Panc1 (cell line): ENCODE results near the gene MYBPC3. TPM values are rescaled to one million over a fixed set of nuclear protein-coding genes. Genes with fewer than 3 reads are reported as not detected.

ENCODE experiments used
- ATAC-seq: fragments of 200-7000 bp; cut with Tn5 transposase; 2 replicates; pipeline ENCODE4 v1.9.1; 2020; ENCODE audit warnings: mild to moderate bottlenecking, moderate library complexity
- BruUV-seq: library from RNA; stranded (reverse); fragments of 400-500 nt; replicated peaks from 2 replicates; lab custom pipeline; 2021; lab: Mats Ljungman, UMichigan
- CTCF ChIA-PET: fragments of 300-600 bp; sonication (Branson Sonifier 250); formaldehyde crosslinking; loops from one replicate; lab custom pipeline; 2022; ENCODE audit warnings: antibody characterized with exemption; lab: Charles Lee
- POLR2A ChIA-PET: fragments of 300-600 bp; sonication (Branson Sonifier 250); formaldehyde crosslinking; loops from one replicate; lab custom pipeline; 2022; ENCODE audit warnings: antibody characterized with exemption; lab: Charles Lee
- DNase-seq: peaks from one replicate; pipeline ENCODE4 v3.0.0-alpha.2; 2010; ENCODE audit warnings: low read depth, low spot score
- H3K27ac ChIP-seq: 2 replicates; pipeline ENCODE4 v1.5.1; 2011; ENCODE audit warnings: mild to moderate bottlenecking, low read length, inconsistent platforms
- H3K27me3 ChIP-seq: fragments of 200-500 bp; sonication (Bioruptor generic); 2 replicates; pipeline ENCODE4 v1.6.0; 2014; ENCODE audit warnings: low read length, inconsistent platforms; ENCODE audit not compliant: control insufficient read depth, insufficient read depth
- H3K36me3 ChIP-seq: fragments of 200-500 bp; sonication (Bioruptor generic); 2 replicates; pipeline ENCODE4 v1.5.1; 2014; ENCODE audit warnings: inconsistent platforms, mild to moderate bottlenecking, low read length, moderate library complexity; ENCODE audit not compliant: control insufficient read depth, insufficient read depth
- H3K4me1 ChIP-seq: 2 replicates; pipeline ENCODE4 v1.5.1; 2011; ENCODE audit warnings: inconsistent platforms, mild to moderate bottlenecking, low read length, moderate library complexity; ENCODE audit not compliant: control insufficient read depth, insufficient read depth
- H3K4me3 ChIP-seq, 2 experiments: 2 replicates each; pipeline ENCODE4 v1.5.1; 2011 to 2012; ENCODE audit warnings: low read depth in 2 of 2, low read length in 2 of 2, mild to moderate bottlenecking in 2 of 2, inconsistent platforms in 1 of 2, moderate library complexity in 1 of 2
- H3K9me3 ChIP-seq: fragments of 200-500 bp; sonication (Bioruptor generic); 2 replicates; pipeline ENCODE4 v1.5.1; 2014; ENCODE audit warnings: low read depth, mild to moderate bottlenecking, inconsistent platforms, low read length, moderate library complexity; ENCODE audit not compliant: control insufficient read depth, insufficient read depth
- CTCF ChIP-seq: fragments of 450-650 bp; IDR thresholded peaks from 2 replicates; pipeline ENCODE4 v1.5.1; 2017; ENCODE audit warnings: mild to moderate bottlenecking
- POLR2AphosphoS5 ChIP-seq: IDR thresholded peaks from 2 replicates; pipeline ENCODE4 v1.6.1; 2012; ENCODE audit warnings: mild to moderate bottlenecking, low read depth, low read length, moderate library complexity
- REST ChIP-seq, 2 experiments: IDR thresholded peaks; 2 replicates each; pipeline ENCODE4 v1.6.1; 2011 to 2012; ENCODE audit warnings: low read depth in 2 of 2, control low read depth in 1 of 2, low read length in 1 of 2, mild to moderate bottlenecking in 1 of 2, moderate library complexity in 1 of 2; ENCODE audit not compliant: insufficient read depth in 1 of 2
- SIN3A ChIP-seq: IDR thresholded peaks from 2 replicates; pipeline ENCODE4 v1.6.1; 2012; ENCODE audit warnings: low read depth, mild to moderate bottlenecking, low read length, moderate library complexity, borderline replicate concordance; ENCODE audit not compliant: insufficient read depth
- TCF7L2 ChIP-seq: IDR thresholded peaks from 2 replicates; pipeline ENCODE4 v1.6.1; 2011; ENCODE audit warnings: mild to moderate bottlenecking, low read depth, low read length, inconsistent platforms
- in situ Hi-C: cut with HindIII; loops from 2 replicates; pipeline ENCODE4 v1.10.0; 2016; ENCODE audit warnings: low sequenced_read_pairs, low pct_unique_long_range_greater_than_20kb
- intact Hi-C: fragments of 100-400 bp; cut with micrococcal nuclease; formaldehyde crosslinking; loops from one replicate; pipeline ENCODE4 v1.10.0; 2022; ENCODE audit not compliant: unreplicated experiment
- total RNA-seq: library from RNA; stranded (reverse); gene quantifications from one replicate; pipeline ENCODE4 v1.2.1, GENCODE V29; 2021; ENCODE audit not compliant: unreplicated experiment

Gene MYBPC3
- total RNA-seq, 1 experiment from 2014 or later, result not detected

- H3K36me3 ChIP-seq, result no peaks in the 10 kb centered on the region
- ChIA-PET CTCF (no interaction called here), POLR2A (no interaction called here)
- BruUV-seq, result no TSS peak
- TF ChIP-seq REST (IDR thresholded peaks at IDR 0.05; ENCODE audit: insufficient read depth in 1 of 2, low read depth in 2 of 2, low read length in 1 of 2) (no peak), TCF7L2 (no peak), CTCF (no peak), SIN3A (no peak), POLR2AphosphoS5 (no peak)
- no peak overlapping the region for H3K27ac ChIP-seq
- no peak overlapping the region for H3K4me3 ChIP-seq
- in situ Hi-C loops, result no loop called here
- DNase-seq (no peak), ATAC-seq (no peak)
- H3K27me3 ChIP-seq, result no peaks in the 10 kb centered on the region
- H3K9me3 ChIP-seq, result no peaks in the 10 kb centered on the region
- intact Hi-C loops, result no loop called here
- H3K4me1 ChIP-seq, result no peaks in the 10 kb centered on the region
Observed at GRCh38 chr11:47324520-47324919, 28.0 kb downstream of the MYBPC3 start.

GRCh38 chr11:47318166-47318565 is 34.3 kb downstream of the MYBPC3 start:
- Histone ChIP-seq H3K27me3 (no peaks in the 10 kb centered on the region), H3K36me3 (no peaks in the 10 kb centered on the region), H3K27ac (no peak overlapping the region), H3K4me1 (no peaks in the 10 kb centered on the region), H3K9me3 (no peaks in the 10 kb centered on the region), H3K4me3 (no peak overlapping the region)
- ChIA-PET CTCF (no interaction called here), POLR2A (no interaction called here)
- no peak for DNase-seq
- in situ Hi-C loops, result no loop called here
- ATAC-seq, result no peak
- intact Hi-C loops, result no loop called here
- no peak for TF ChIP-seq SIN3A
- no peak for TF ChIP-seq POLR2AphosphoS5
- TF ChIP-seq TCF7L2, result no peak
- TF ChIP-seq CTCF, result no peak
- TF ChIP-seq REST (IDR thresholded peaks at IDR 0.05; ENCODE audit: insufficient read depth in 1 of 2, low read depth in 2 of 2, low read length in 1 of 2), result no peak
- BruUV-seq, result no TSS peak
